Measurements from ENCODE around the gene ANAPC1.
"Not testable (repeated sequence)": the region's sequence is repeated elsewhere in the genome, so short reads cannot be mapped to it uniquely, and the experiment has no call there.

DNA sequence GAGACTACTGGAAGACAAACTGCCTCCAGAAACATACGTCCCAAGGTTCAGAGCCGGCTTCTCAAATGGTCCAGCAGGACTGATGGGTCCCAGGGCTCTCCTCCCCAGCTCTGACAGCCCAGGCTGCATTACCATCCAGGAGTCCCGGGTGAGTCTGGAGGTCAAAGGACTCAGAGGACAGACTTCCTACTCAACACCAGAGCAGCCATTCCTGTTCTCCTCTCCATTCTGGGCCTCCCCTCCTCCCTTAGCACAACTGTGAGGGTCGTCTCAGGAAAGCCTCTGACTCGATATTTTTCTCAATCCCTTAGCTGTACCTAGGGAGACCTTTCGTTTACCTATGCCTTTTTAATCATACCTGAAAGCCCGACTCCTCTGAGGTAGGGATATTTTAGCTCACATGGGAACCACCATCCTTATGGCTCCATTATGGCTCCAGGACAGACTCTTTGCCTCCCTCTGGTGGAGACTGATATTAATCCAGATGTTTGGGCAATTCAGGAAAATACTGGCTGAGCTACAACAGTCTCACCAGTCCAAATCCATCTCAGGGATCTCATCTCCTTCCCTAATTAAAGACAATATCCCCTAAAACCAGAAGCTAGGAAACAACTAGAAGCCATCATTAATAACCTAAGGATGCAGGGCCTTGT is 70.9 kb downstream of the ANAPC1 start:
- peak in 3 of 6 experiments; percentile 22 to 39 (median 39) for TF ChIP-seq CTCF (IDR thresholded peaks at IDR 0.05)
- TF ChIP-seq POLR2A, EP300 (IDR thresholded peaks at IDR 0.05): not testable (repeated sequence)
